Muscle of leg (tissue), 11 donors: ENCODE measurements around the gene RGS7BP. TPM values are rescaled to one million over a fixed set of nuclear protein-coding genes. Genes with fewer than 3 reads are reported as not detected.
A peak's percentile ranks its signal among the peaks of the same experiment; 100 is the strongest.

ENCODE experiments used
- DNase-seq: peaks from one replicate; pipeline ENCODE4 v3.0.0; 2013
- H3K27ac ChIP-seq: one replicate; pipeline ENCODE4 v1.5.1; 2013; ENCODE audit warnings: mild to moderate bottlenecking, low read length, control low read depth
- H3K27me3 ChIP-seq: one replicate; pipeline ENCODE4 v1.6.1; 2013; ENCODE audit warnings: low read length; ENCODE audit not compliant: control insufficient read depth, insufficient read depth
- H3K36me3 ChIP-seq: one replicate; pipeline ENCODE4 v1.6.1; 2013; ENCODE audit warnings: low read length; ENCODE audit not compliant: control insufficient read depth, insufficient read depth
- H3K4me1 ChIP-seq: one replicate; pipeline ENCODE4 v1.6.1; 2013; ENCODE audit warnings: low read length; ENCODE audit not compliant: control insufficient read depth, insufficient read depth
- H3K4me3 ChIP-seq: one replicate; pipeline ENCODE4 v1.5.1; 2013; ENCODE audit warnings: low read length, control low read depth
- H3K9me3 ChIP-seq: replicated peaks from 2 replicates; pipeline ENCODE4 v1.6.1; 2013; ENCODE audit warnings: low read depth, low read length; ENCODE audit not compliant: control insufficient read depth
- WGBS: methylation state at CpG from one replicate; pipeline ENCODE4 v1.1.5; 2013; ENCODE audit warnings: missing lambda C conversion rate; ENCODE audit not compliant: insufficient coverage; 5-methylcytosine and 5-hydroxymethylcytosine counted together
- polyA plus RNA-seq, 8 donors: library from polyadenylated mRNA; unstranded; fragments of 120-200 nt; gene quantifications; one replicate each; pipeline versions ENCODE4 v1.2.1 to v1.2.3, GENCODE V29; 2013; ENCODE audit warnings: inconsistent platforms in 1 of 8, low replicate concordance in 1 of 8; ENCODE audit not compliant: insufficient read length in 8 of 8, insufficient read depth in 1 of 8
- total RNA-seq: library from RNA; stranded (reverse); fragments of 120-200 nt; gene quantifications from one replicate; pipeline ENCODE4 v1.2.4, GENCODE V29; 2013

Gene RGS7BP
- total and polyA plus RNA-seq, 9 donors: 2.2 to 10.6 (median 5.4) TPM

GRCh38 chr5:64506567-64507263 is 900 bp downstream of the RGS7BP start:
- peaks cover 12% of the 10 kb centered on the region for H3K4me1 ChIP-seq
- H3K27ac ChIP-seq: no peak overlapping the region
- H3K27me3 ChIP-seq: peaks cover 24% of the 10 kb centered on the region
- no peaks in the 10 kb centered on the region for H3K36me3 ChIP-seq
- H3K9me3 ChIP-seq: no peaks in the 10 kb centered on the region
- DNase-seq: peak; percentile 8
- WGBS: under 1% methylated on average over 31 of the region's 39 CpGs
- H3K4me3 ChIP-seq: peak overlapping the region; percentile 60

GRCh38 chr5:64507264-64507605 is 1.4 kb downstream of the RGS7BP start:
- WGBS: 10% methylated on average over 2 of the region's 6 CpGs
- Histone ChIP-seq H3K9me3 (no peaks in the 10 kb centered on the region), H3K4me1 (peaks cover 12% of the 10 kb centered on the region), H3K36me3 (no peaks in the 10 kb centered on the region), H3K27ac (no peak overlapping the region), H3K27me3 (peaks cover 24% of the 10 kb centered on the region), H3K4me3 (peak overlapping the region; percentile 60)
- DNase-seq: peak; percentile 2

GRCh38 chr5:64509828-64510227 is 4.0 kb downstream of the RGS7BP start:
- Histone ChIP-seq H3K27me3 (peaks cover 19% of the 10 kb centered on the region), H3K27ac (no peak overlapping the region), H3K4me1 (peaks cover 14% of the 10 kb centered on the region), H3K4me3 (no peak overlapping the region), H3K9me3 (no peaks in the 10 kb centered on the region), H3K36me3 (no peaks in the 10 kb centered on the region)
- peak; percentile 7 for DNase-seq
- WGBS: 90% methylated on average over 2 of the region's 7 CpGs

DNA sequence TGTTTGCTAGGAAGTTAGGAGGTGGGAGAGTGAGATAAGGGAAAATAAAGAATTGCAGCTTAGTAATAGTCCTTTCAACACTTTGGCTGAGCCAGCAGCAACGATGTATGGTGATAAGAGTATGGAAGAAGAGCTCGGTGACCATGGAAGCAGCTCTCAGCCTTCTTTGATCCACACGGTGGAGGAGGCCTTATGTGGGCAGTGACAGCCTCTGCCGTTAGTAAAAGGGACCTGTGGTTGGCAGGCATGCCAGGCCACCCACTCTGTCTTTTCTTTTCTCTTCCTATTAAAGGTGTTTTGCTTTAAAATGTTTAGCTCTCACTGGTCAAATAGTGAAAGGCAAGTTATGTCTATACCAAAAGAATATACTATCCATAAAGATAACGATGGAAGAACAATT is 7.7 kb downstream of the RGS7BP start:
- Histone ChIP-seq H3K36me3 (no peaks in the 10 kb centered on the region), H3K27me3 (no peaks in the 10 kb centered on the region), H3K9me3 (no peaks in the 10 kb centered on the region), H3K4me1 (peaks cover 2% of the 10 kb centered on the region), H3K27ac (no peak overlapping the region), H3K4me3 (no peak overlapping the region)
- no peak for DNase-seq
- 71% methylated on average over 1 of the region's 5 CpGs for WGBS

DNA sequence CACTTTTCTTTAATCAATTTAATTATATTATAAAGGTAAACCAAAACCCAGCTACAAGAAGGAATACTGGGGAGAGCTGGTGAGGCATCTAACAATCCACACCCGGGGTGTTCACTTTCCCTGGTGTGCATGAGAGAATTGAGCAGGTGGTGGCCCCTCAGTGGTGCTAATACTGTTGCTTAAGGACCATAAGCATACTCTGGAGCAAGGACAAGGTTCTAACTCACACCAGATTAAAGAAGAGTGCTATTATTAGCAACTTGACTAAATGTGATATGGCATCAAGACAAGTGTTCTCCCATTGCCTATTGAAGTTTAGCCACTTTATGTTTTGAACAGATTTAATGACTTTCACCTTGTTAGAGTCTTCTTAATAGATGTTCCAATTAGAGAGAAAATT is 8.8 kb downstream of the RGS7BP start:
- 88% methylated on average over 1 of the region's 1 CpG for WGBS
- H3K9me3 ChIP-seq: no peaks in the 10 kb centered on the region
- H3K4me1 ChIP-seq: peaks cover 2% of the 10 kb centered on the region
- peak; percentile 49 for DNase-seq
- no peaks in the 10 kb centered on the region for H3K27me3 ChIP-seq
- no peaks in the 10 kb centered on the region for H3K36me3 ChIP-seq
- no peak overlapping the region for H3K27ac ChIP-seq
- no peak overlapping the region for H3K4me3 ChIP-seq

GRCh38 chr5:64516216-64516615 is 10.4 kb downstream of the RGS7BP start:
- no peaks in the 10 kb centered on the region for H3K36me3 ChIP-seq
- no peaks in the 10 kb centered on the region for H3K9me3 ChIP-seq
- peaks cover 2% of the 10 kb centered on the region for H3K4me1 ChIP-seq
- no peak overlapping the region for H3K4me3 ChIP-seq
- no peak for DNase-seq
- WGBS: 83% methylated on average over 3 of the region's 4 CpGs
- no peaks in the 10 kb centered on the region for H3K27me3 ChIP-seq
- no peak overlapping the region for H3K27ac ChIP-seq

- no peak overlapping the region for H3K4me3 ChIP-seq
- no peak for DNase-seq
- H3K27ac ChIP-seq: no peak overlapping the region
- H3K27me3 ChIP-seq: no peaks in the 10 kb centered on the region
- H3K9me3 ChIP-seq: no peaks in the 10 kb centered on the region
- H3K36me3 ChIP-seq: no peaks in the 10 kb centered on the region
- WGBS: no CpG with 5 or more reads among the region's 2 CpGs
- H3K4me1 ChIP-seq: no peaks in the 10 kb centered on the region
Observed at GRCh38 chr5:64518793-64519192, 13.0 kb downstream of the RGS7BP start.

DNA sequence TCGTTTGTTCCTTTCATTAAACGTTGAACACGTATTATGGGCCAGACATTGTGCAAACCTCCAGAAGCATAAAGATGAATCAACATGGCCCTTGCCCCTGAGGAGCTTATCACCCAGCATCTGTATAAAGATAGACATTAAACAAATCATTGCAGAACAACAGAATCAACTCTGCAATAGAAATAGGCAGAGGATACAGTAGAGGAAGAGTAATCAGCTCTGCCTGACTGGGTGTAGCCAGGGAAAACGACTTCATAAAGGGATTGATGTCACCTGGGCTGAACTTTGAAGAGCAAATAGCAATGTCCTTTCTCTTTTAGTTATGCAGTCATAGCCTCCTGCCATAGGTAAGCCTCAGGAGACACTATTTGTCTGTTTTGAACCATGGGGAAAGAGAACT is 13.4 kb downstream of the RGS7BP start:
- no peaks in the 10 kb centered on the region for H3K4me1 ChIP-seq
- DNase-seq: no peak
- no peak overlapping the region for H3K4me3 ChIP-seq
- H3K27me3 ChIP-seq: no peaks in the 10 kb centered on the region
- H3K9me3 ChIP-seq: no peaks in the 10 kb centered on the region
- H3K27ac ChIP-seq: no peak overlapping the region
- H3K36me3 ChIP-seq: no peaks in the 10 kb centered on the region
- WGBS: 25% methylated on average over 1 of the region's 4 CpGs

- H3K36me3 ChIP-seq: no peaks in the 10 kb centered on the region
- H3K27ac ChIP-seq: no peak overlapping the region
- no CpG with 5 or more reads among the region's 3 CpGs for WGBS
- no peaks in the 10 kb centered on the region for H3K4me1 ChIP-seq
- no peak for DNase-seq
- H3K27me3 ChIP-seq: no peaks in the 10 kb centered on the region
- H3K4me3 ChIP-seq: no peak overlapping the region
- H3K9me3 ChIP-seq: no peaks in the 10 kb centered on the region
Observed at GRCh38 chr5:64526734-64527439, 21.1 kb downstream of the RGS7BP start.

DNA sequence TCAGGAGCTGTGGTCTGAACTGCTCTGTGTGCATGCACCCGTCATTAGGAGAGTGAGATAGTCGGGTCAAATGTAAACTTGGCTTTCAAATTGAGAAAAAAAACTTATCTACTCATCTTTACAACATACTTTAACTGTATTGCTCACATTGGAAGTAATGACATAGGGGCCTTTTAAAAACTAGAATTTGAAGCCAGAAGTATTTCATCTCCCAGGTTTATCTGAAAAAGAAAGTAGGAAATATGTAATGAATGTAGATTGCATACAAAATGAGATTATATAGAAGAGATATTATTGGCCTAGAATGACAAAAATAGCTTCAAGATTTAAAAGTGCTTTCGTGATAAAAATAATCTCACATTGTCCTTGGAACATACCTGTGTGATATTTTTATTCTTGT is 24.3 kb downstream of the RGS7BP start:
- H3K27me3 ChIP-seq: no peaks in the 10 kb centered on the region
- no peaks in the 10 kb centered on the region for H3K4me1 ChIP-seq
- H3K36me3 ChIP-seq: no peaks in the 10 kb centered on the region
- H3K4me3 ChIP-seq: no peak overlapping the region
- no peaks in the 10 kb centered on the region for H3K9me3 ChIP-seq
- no peak overlapping the region for H3K27ac ChIP-seq
- DNase-seq: no peak
- WGBS: no CpG with 5 or more reads among the region's 3 CpGs
